ENCODE measurements around the gene CDK14.
"Not testable (repeated sequence)": the region's sequence is repeated elsewhere in the genome, so short reads cannot be mapped to it uniquely, and the experiment has no call there.

The CDK14 gene

GRCh38 chr7:90897961-90898469 lies 301.9 kb downstream of the CDK14 start:
- DNase-seq (ENCODE audit: low read depth), result no peak

- DNase-seq (ENCODE audit: low read depth), result peak; percentile 17
Measured at GRCh38 chr7:90900628-90901356, 304.7 kb downstream of the CDK14 start.

GRCh38 chr7:90903841-90904240 lies 307.7 kb downstream of the CDK14 start:
- DNase-seq (ENCODE audit: low read depth), result no peak

- peak; percentile 27 for DNase-seq (ENCODE audit: low read depth)
Measured at GRCh38 chr7:90910136-90910535, 314.0 kb downstream of the CDK14 start.

GRCh38 chr7:90916319-90916718 lies 320.2 kb downstream of the CDK14 start:
- DNase-seq (ENCODE audit: low read depth), result no peak

GRCh38 chr7:90917539-90917938 lies 321.4 kb downstream of the CDK14 start:
- DNase-seq (ENCODE audit: low read depth), result no peak

- no peak for DNase-seq (ENCODE audit: low read depth)
Measured at GRCh38 chr7:90918303-90918702, 322.2 kb downstream of the CDK14 start.

- DNase-seq (ENCODE audit: low read depth), result no peak
Measured at GRCh38 chr7:90919816-90920215, 323.7 kb downstream of the CDK14 start.

- no peak for DNase-seq (ENCODE audit: low read depth)
Measured at GRCh38 chr7:90920336-90920735, 324.2 kb downstream of the CDK14 start.

GRCh38 chr7:90923541-90923997 lies 327.4 kb downstream of the CDK14 start:
- no peak for DNase-seq (ENCODE audit: low read depth)

- DNase-seq (ENCODE audit: low read depth), result not testable (repeated sequence)
Measured at GRCh38 chr7:90928700-90929424, 332.7 kb downstream of the CDK14 start.

GRCh38 chr7:90931986-90932916 lies 336.1 kb downstream of the CDK14 start:
- no peak for DNase-seq (ENCODE audit: low read depth)

- no peak for DNase-seq (ENCODE audit: low read depth)
Measured at GRCh38 chr7:90933041-90933440, 336.9 kb downstream of the CDK14 start.

- no peak for DNase-seq (ENCODE audit: low read depth)
Measured at GRCh38 chr7:90933984-90934383, 337.9 kb downstream of the CDK14 start.

GRCh38 chr7:90938371-90938770 lies 342.2 kb downstream of the CDK14 start:
- peak; percentile 22 for DNase-seq (ENCODE audit: low read depth)

GRCh38 chr7:90939666-90940065 lies 343.5 kb downstream of the CDK14 start:
- no peak for DNase-seq (ENCODE audit: low read depth)

- DNase-seq (ENCODE audit: low read depth), result no peak
Measured at GRCh38 chr7:90944021-90944420, 347.9 kb downstream of the CDK14 start.

- DNase-seq (ENCODE audit: low read depth), result peak; percentile 40
Measured at GRCh38 chr7:90945104-90945787, 349.1 kb downstream of the CDK14 start.

- DNase-seq (ENCODE audit: low read depth), result no peak
Measured at GRCh38 chr7:90946730-90947501, 350.8 kb downstream of the CDK14 start.

- no peak for DNase-seq (ENCODE audit: low read depth)
Measured at GRCh38 chr7:90948085-90948484, 352.0 kb downstream of the CDK14 start.

GRCh38 chr7:90951229-90951628 lies 355.1 kb downstream of the CDK14 start:
- no peak for DNase-seq (ENCODE audit: low read depth)
